Central memory CD8-positive, alpha-beta T cell (primary cell): ENCODE measurements around the gene ZNF844.
"Not testable (repeated sequence)": the region's sequence is repeated elsewhere in the genome, so short reads cannot be mapped to it uniquely, and the experiment has no call there.

Experiments
- ATAC-seq: fragments of 150-1000 bp; cut with Tn5 transposase; replicated peaks from 2 replicates; pipeline ENCODE4 v1.10.0; 2022; ENCODE audit warnings: mild to moderate bottlenecking, moderate FRiP score, moderate number of reproducible peaks; ENCODE audit not compliant: poor library complexity, severe bottlenecking; ENCODE audit errors: extremely low read depth
- DNase-seq, 2 donors: peaks; one replicate each; pipeline ENCODE4 v3.0.0; 2021; ENCODE audit warnings: low spot score in 2 of 2
- H3K27ac Mint-ChIP-seq: one replicate; pipeline ENCODE4 v1.8.0; 2022; ENCODE audit warnings: low read depth, mild to moderate bottlenecking, moderate library complexity, mixed read lengths
- H3K27me3 Mint-ChIP-seq: one replicate; pipeline ENCODE4 v1.8.0; 2022; ENCODE audit warnings: mixed read lengths
- H3K36me3 Mint-ChIP-seq: one replicate; pipeline ENCODE4 v1.8.0; 2022; ENCODE audit warnings: mild to moderate bottlenecking, moderate library complexity, mixed read lengths; ENCODE audit not compliant: insufficient read depth
- H3K4me1 Mint-ChIP-seq: one replicate; pipeline ENCODE4 v1.8.0; 2022; ENCODE audit warnings: mixed read lengths
- H3K4me3 Mint-ChIP-seq: one replicate; pipeline ENCODE4 v1.8.0; 2022; ENCODE audit warnings: mild to moderate bottlenecking, moderate library complexity, mixed read lengths
- H3K9me3 Mint-ChIP-seq: one replicate; pipeline ENCODE4 v1.8.0; 2022; ENCODE audit warnings: mixed read lengths

The ZNF844 gene

GRCh38 chr19:12055784-12056183 is 8.7 kb upstream of the ZNF844 start:
- H3K27ac Mint-ChIP-seq, result no peak overlapping the region
- DNase-seq (no peak), ATAC-seq (no peak)
- peaks cover 15% of the 10 kb centered on the region for H3K4me1 Mint-ChIP-seq
- H3K27me3 Mint-ChIP-seq, result peaks cover 25% of the 10 kb centered on the region
- peaks cover 5% of the 10 kb centered on the region for H3K9me3 Mint-ChIP-seq
- peaks cover 3% of the 10 kb centered on the region for H3K36me3 Mint-ChIP-seq
- no peak overlapping the region for H3K4me3 Mint-ChIP-seq

- H3K27ac Mint-ChIP-seq, result no peak overlapping the region
- no peaks in the 10 kb centered on the region for H3K27me3 Mint-ChIP-seq
- H3K4me3 Mint-ChIP-seq, result no peak overlapping the region
- DNase-seq, result no peak
- no peaks in the 10 kb centered on the region for H3K4me1 Mint-ChIP-seq
- ATAC-seq, result no peak
- H3K36me3 Mint-ChIP-seq, result peaks cover 15% of the 10 kb centered on the region
- H3K9me3 Mint-ChIP-seq, result peaks cover 14% of the 10 kb centered on the region
Observed at GRCh38 chr19:12075538-12076139, 11.1 kb downstream of the ZNF844 start.

DNA sequence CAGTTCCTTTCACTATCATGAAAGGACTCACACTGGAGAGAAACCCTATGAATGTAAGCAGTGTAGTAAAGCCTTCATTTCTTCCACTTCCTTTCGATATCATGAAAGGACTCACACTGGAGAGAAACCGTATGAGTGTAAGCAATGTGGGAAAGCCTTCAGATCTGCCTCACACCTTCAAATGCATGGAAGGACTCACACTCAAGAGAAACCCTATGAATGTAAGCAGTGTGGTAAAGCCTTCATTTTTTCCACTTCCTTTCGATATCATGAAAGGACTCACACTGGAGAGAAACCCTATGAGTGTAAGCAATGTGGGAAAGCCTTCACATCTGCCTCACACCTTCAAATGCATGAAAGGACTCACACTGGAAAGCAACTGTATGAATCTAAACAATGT is 11.8 kb downstream of the ZNF844 start:
- H3K36me3 Mint-ChIP-seq, result peaks cover 15% of the 10 kb centered on the region
- peaks cover 14% of the 10 kb centered on the region for H3K9me3 Mint-ChIP-seq
- not testable (repeated sequence) for H3K4me3 Mint-ChIP-seq, H3K4me1 Mint-ChIP-seq, H3K27ac Mint-ChIP-seq, ATAC-seq, H3K27me3 Mint-ChIP-seq, DNase-seq

- peaks cover 14% of the 10 kb centered on the region for H3K9me3 Mint-ChIP-seq
- no peaks in the 10 kb centered on the region for H3K4me1 Mint-ChIP-seq
- ATAC-seq (no peak), DNase-seq (no peak)
- H3K27me3 Mint-ChIP-seq, result no peaks in the 10 kb centered on the region
- peaks cover 15% of the 10 kb centered on the region for H3K36me3 Mint-ChIP-seq
- H3K4me3 Mint-ChIP-seq, result no peak overlapping the region
- H3K27ac Mint-ChIP-seq, result no peak overlapping the region
Observed at GRCh38 chr19:12077375-12077774, 12.8 kb downstream of the ZNF844 start.

DNA sequence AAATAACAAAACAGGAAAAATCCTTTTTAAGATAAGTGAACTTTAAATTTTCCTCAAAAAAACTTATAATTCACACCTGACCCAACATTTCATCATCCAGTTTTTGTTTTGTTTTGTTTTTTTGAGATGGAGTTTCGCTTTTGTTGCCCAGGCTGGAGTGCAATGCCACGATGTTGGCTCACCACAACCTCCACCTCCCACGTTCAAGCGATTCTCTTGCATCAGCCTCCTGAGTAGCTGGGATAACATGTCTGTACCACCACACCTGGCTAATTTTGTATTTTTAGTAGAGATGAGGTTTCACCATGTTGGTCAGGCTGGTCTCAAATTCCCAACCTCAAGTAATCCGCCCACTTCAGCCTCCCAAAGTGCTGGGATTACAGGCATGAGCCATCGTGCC is 18.8 kb downstream of the ZNF844 start:
- not testable (repeated sequence) for DNase-seq, H3K9me3 Mint-ChIP-seq

GRCh38 chr19:12085074-12085818 is 20.7 kb downstream of the ZNF844 start:
- DNase-seq (no peak), ATAC-seq (no peak)
- Mint-ChIP-seq H3K36me3 (no peaks in the 10 kb centered on the region), H3K4me1 (no peaks in the 10 kb centered on the region), H3K27ac (no peak overlapping the region), H3K27me3 (no peaks in the 10 kb centered on the region), H3K4me3 (no peak overlapping the region), H3K9me3 (no peaks in the 10 kb centered on the region)

More for the DNA sequence above, 18.8 kb downstream of the ZNF844 start:
- H3K4me1 Mint-ChIP-seq, H3K36me3 Mint-ChIP-seq, H3K27ac Mint-ChIP-seq, ATAC-seq, H3K27me3 Mint-ChIP-seq, H3K4me3 Mint-ChIP-seq: not testable (repeated sequence)

DNA sequence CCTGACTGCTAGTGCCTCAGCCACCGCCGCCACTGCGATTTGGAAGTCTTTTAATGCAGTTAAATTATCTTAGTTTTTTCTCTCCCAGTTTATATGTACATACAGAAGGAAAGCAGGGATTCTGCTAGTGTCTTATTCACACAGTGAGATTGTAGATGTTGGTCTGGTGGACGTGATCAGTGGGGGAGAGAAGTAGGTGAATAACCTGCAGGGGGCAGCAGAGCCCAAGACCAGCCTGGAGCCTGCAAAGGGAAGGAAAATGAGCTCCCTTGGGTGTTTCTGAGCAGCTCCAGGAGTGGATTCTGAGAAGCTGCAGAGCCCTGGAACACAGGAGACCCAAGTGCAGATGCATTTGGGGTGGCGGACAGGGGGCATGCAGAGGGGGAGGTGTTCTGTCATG is 26.3 kb downstream of the ZNF844 start:
- H3K4me1 Mint-ChIP-seq, result peaks cover 9% of the 10 kb centered on the region
- no peaks in the 10 kb centered on the region for H3K36me3 Mint-ChIP-seq
- H3K27me3 Mint-ChIP-seq, result peaks cover 7% of the 10 kb centered on the region
- no peak overlapping the region for H3K4me3 Mint-ChIP-seq
- no peaks in the 10 kb centered on the region for H3K9me3 Mint-ChIP-seq
- DNase-seq (peak in 1 of 2 donors; percentile 16), ATAC-seq (no peak)
- H3K27ac Mint-ChIP-seq, result no peak overlapping the region

DNA sequence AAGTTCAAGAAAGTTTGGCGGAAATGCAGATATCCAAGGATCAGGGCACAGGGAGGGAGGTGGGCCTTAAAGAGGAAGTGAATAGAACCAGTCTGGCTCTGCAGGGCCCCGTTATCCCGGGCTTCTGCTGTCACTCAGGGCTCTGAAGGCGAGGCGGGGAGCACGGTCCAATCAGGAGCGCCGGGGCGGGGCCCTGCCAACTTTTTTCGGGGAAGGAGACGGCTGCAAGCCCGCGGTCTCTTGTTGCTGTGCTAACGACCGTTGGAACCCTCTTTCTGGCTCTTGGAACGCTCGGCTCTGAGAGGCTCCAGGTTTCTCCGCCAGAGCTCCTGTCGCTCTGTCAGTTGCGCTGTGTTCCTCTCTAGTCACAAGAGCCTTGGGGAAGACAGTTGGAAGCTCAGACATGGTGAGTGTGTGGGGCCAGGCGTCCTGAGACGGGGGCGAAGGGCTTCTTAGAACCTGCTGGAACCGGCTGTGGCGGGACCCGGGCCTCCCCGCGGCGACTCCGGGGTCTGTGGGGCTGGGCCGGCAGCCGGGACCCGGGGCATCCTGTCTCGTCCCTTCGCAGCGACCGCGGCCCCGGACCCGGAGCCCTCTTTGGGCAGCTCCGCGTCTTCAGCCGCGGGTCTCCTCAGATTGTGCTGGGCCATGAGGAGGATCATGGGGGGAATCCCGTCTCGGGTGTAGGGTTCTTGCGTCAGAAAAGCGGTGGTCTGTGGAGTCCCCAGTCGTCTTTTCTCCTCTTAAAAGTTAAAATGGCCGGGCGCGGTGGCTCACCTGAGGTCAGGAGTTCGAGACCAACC is 27.7 kb downstream of the ZNF844 start:
- Mint-ChIP-seq H3K4me3 (peak overlapping the region; percentile 68), H3K36me3 (no peaks in the 10 kb centered on the region), H3K4me1 (peaks cover 9% of the 10 kb centered on the region), H3K27me3 (peaks cover 7% of the 10 kb centered on the region), H3K9me3 (no peaks in the 10 kb centered on the region), H3K27ac (no peak overlapping the region)
- ATAC-seq (peak; percentile 40), DNase-seq (no peak)

GRCh38 chr19:12092956-12093355 is 28.4 kb downstream of the ZNF844 start:
- H3K27me3 Mint-ChIP-seq, result peaks cover 7% of the 10 kb centered on the region
- H3K36me3 Mint-ChIP-seq, result no peaks in the 10 kb centered on the region
- H3K27ac Mint-ChIP-seq, result no peak overlapping the region
- H3K9me3 Mint-ChIP-seq, result no peaks in the 10 kb centered on the region
- ATAC-seq (no peak), DNase-seq (no peak)
- peaks cover 9% of the 10 kb centered on the region for H3K4me1 Mint-ChIP-seq
- H3K4me3 Mint-ChIP-seq, result peak overlapping the region; percentile 68

- H3K4me3 Mint-ChIP-seq, result no peak overlapping the region
- no peak for ATAC-seq
- DNase-seq, result no peak
- peaks cover 7% of the 10 kb centered on the region for H3K27me3 Mint-ChIP-seq
- H3K27ac Mint-ChIP-seq, result no peak overlapping the region
- peaks cover 9% of the 10 kb centered on the region for H3K4me1 Mint-ChIP-seq
- no peaks in the 10 kb centered on the region for H3K36me3 Mint-ChIP-seq
- no peaks in the 10 kb centered on the region for H3K9me3 Mint-ChIP-seq
Observed at GRCh38 chr19:12093777-12094176, 29.2 kb downstream of the ZNF844 start.

DNA sequence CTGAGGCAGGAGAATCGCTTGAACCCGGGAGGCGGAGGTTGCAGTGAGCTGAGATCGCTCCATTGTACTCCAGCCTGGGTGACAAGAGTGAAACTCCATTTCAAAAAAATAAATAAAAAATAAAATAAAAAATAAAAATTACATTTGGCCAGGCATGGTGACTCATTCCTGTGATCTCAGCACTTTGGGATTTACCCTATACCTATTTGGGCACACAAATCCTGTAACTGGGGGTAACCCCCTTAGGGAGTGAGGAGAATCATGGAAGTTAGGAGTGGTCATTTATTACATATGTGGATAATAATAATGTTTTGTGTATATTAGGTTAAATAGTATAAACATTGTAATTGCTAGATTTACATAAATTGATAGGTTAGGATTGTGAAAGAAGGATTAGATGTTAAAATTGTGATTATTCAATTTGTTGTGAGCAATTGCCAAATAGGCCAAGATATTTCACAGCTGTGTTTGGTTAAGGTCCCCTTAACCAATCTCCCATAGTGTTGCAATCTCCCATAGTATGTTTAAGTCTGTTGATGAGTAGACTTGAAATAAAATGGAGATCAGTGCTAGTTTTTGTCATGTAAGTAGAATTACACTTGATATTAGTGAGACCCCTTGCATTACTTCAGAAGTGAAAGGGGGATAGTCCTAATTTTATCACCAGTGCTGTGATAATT is 30.7 kb downstream of the ZNF844 start:
- no peak overlapping the region for H3K27ac Mint-ChIP-seq
- peaks cover 7% of the 10 kb centered on the region for H3K27me3 Mint-ChIP-seq
- ATAC-seq, result no peak
- no peaks in the 10 kb centered on the region for H3K36me3 Mint-ChIP-seq
- H3K4me1 Mint-ChIP-seq, result peaks cover 9% of the 10 kb centered on the region
- H3K9me3 Mint-ChIP-seq, result no peaks in the 10 kb centered on the region
- H3K4me3 Mint-ChIP-seq, result no peak overlapping the region
- no peak for DNase-seq

DNA sequence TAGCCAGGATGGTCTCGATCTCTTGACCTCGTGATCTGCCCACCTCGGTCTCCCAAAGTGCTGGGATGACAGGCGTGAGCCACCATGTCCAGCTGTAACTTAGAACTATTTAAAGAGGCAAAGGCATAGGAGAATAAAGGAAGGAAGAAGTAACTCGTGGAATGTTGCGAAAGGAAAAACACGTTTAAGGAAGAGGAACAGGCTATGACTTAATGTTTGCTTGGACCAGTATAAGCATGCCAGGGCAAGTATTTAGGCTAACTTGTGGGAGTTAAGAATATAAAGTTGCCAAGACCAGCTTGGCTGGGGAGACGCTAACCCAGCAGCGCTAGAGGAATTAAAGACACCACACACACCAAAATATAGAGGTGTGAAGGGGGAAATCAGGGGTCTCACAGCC is 33.5 kb downstream of the ZNF844 start:
- Mint-ChIP-seq H3K27me3 (no peaks in the 10 kb centered on the region), H3K36me3 (no peaks in the 10 kb centered on the region), H3K27ac (no peak overlapping the region), H3K4me1 (no peaks in the 10 kb centered on the region), H3K4me3 (no peak overlapping the region), H3K9me3 (no peaks in the 10 kb centered on the region)
- ATAC-seq, result no peak
- no peak for DNase-seq
